SU-DHL-6 (cell line): Measurements from ENCODE around the gene GNPDA2.

Experiments
- H2AFZ ChIP-seq: fragments of 200-600 bp; sonication (generic); 2 replicates; pipeline ENCODE4 v1.6.1; 2014; ENCODE audit warnings: low read depth, mild to moderate bottlenecking, moderate library complexity, mixed read lengths, antibody characterized with exemption, low read length; ENCODE audit not compliant: severe bottlenecking
- H3F3A ChIP-seq: fragments of 200-600 bp; shearing (Covaris generic); 2 replicates; pipeline ENCODE4 v1.6.0; 2016; ENCODE audit warnings: antibody characterized with exemption, mild to moderate bottlenecking; ENCODE audit not compliant: insufficient read depth
- H3K27ac ChIP-seq: fragments of 200-600 bp; sonication (generic); 2 replicates; pipeline ENCODE4 v1.5.1; 2016; ENCODE audit warnings: low read depth, mild to moderate bottlenecking, low read length, moderate library complexity, mixed read lengths
- H3K27me3 ChIP-seq: fragments of 200-600 bp; sonication (generic), shearing (Covaris generic); 2 replicates; pipeline ENCODE4 v1.6.0; 2014; ENCODE audit warnings: mild to moderate bottlenecking, low read length
- H3K36me3 ChIP-seq: fragments of 200-600 bp; sonication (generic); 2 replicates; pipeline ENCODE4 v1.6.1; 2014; ENCODE audit warnings: mild to moderate bottlenecking, low read length, mixed read lengths
- H3K4me2 ChIP-seq: fragments of 300-600, 200-600 bp; shearing (Covaris generic), sonication (generic); 2 replicates; pipeline ENCODE4 v1.6.0; 2014; ENCODE audit warnings: low read length, low read depth, mild to moderate bottlenecking; ENCODE audit not compliant: poor library complexity, severe bottlenecking
- H3K4me3 ChIP-seq: fragments of 200-600 bp; sonication (generic); 2 replicates; pipeline ENCODE4 v1.5.1; 2014; ENCODE audit warnings: antibody characterized with exemption, low read length, mild to moderate bottlenecking, mixed read lengths; ENCODE audit not compliant: insufficient read depth, poor library complexity, severe bottlenecking
- H3K79me2 ChIP-seq: fragments of 200-600 bp; sonication (generic); 2 replicates; pipeline ENCODE4 v1.6.1; 2014; ENCODE audit warnings: mild to moderate bottlenecking, low read length, moderate library complexity; ENCODE audit not compliant: insufficient read depth
- H3K9ac ChIP-seq: fragments of 200-600 bp; sonication (generic); 2 replicates; pipeline ENCODE4 v1.7.0; 2014; ENCODE audit warnings: mild to moderate bottlenecking, low read length
- H3K9me2 ChIP-seq: fragments of 200-600 bp; sonication (generic); replicated peaks from 2 replicates; pipeline ENCODE4 v1.6.1; 2014; ENCODE audit warnings: low read length; ENCODE audit not compliant: insufficient read depth
- H3K9me3 ChIP-seq: fragments of 200-600 bp; sonication (generic); 2 replicates; pipeline ENCODE4 v1.6.1; 2014; ENCODE audit warnings: low read length, mixed read lengths; ENCODE audit not compliant: insufficient read depth
- H4K20me1 ChIP-seq: fragments of 200-600 bp; sonication (generic); 2 replicates; pipeline ENCODE4 v1.6.1; 2014; ENCODE audit warnings: low read depth, mild to moderate bottlenecking, antibody characterized with exemption, low read length, moderate library complexity, mixed read lengths
- CTCF ChIP-seq: fragments of 200-600 bp; sonication (generic); IDR thresholded peaks from one replicate; pipeline ENCODE4 v1.5.1; 2017; ENCODE audit warnings: antibody characterized with exemption, mild to moderate bottlenecking, low read length, moderate library complexity; ENCODE audit not compliant: insufficient read depth, poor library complexity, severe bottlenecking
- EZH2phosphoT487 ChIP-seq: fragments of 200-600 bp; sonication (generic), shearing (Covaris generic); conservative IDR thresholded peaks from 2 replicates; pipeline ENCODE4 v1.6.1; 2018; ENCODE audit warnings: mild to moderate bottlenecking, antibody characterized with exemption, low read length, moderate library complexity, mixed read lengths

GNPDA2 gene

GRCh38 chr4:44760142-44760898, 34.0 kb upstream of the GNPDA2 start:
- no peaks in the 10 kb centered on the region for H4K20me1 ChIP-seq
- no peak overlapping the region for H3K27ac ChIP-seq
- H3K4me3 ChIP-seq = no peak overlapping the region
- H2AFZ ChIP-seq = no peak overlapping the region
- no peaks in the 10 kb centered on the region for H3K9me2 ChIP-seq
- TF ChIP-seq EZH2phosphoT487 = no peak
- peak; percentile 29 for TF ChIP-seq CTCF
- H3K4me2 ChIP-seq = no peak overlapping the region
- no peaks in the 10 kb centered on the region for H3K36me3 ChIP-seq
- no peaks in the 10 kb centered on the region for H3K9me3 ChIP-seq
- no peaks in the 10 kb centered on the region for H3K27me3 ChIP-seq
- no peaks in the 10 kb centered on the region for H3F3A ChIP-seq
- H3K9ac ChIP-seq = no peak overlapping the region
- H3K79me2 ChIP-seq = no peaks in the 10 kb centered on the region

GRCh38 chr4:44756559-44756958, 30.2 kb upstream of the GNPDA2 start:
- H3K4me3 ChIP-seq = no peak overlapping the region
- no peak overlapping the region for H3K4me2 ChIP-seq
- H3F3A ChIP-seq = no peaks in the 10 kb centered on the region
- no peak overlapping the region for H3K9ac ChIP-seq
- H3K9me3 ChIP-seq = no peaks in the 10 kb centered on the region
- TF ChIP-seq EZH2phosphoT487 (no peak), CTCF (no peak)
- H3K9me2 ChIP-seq = no peaks in the 10 kb centered on the region
- no peak overlapping the region for H2AFZ ChIP-seq
- H3K79me2 ChIP-seq = no peaks in the 10 kb centered on the region
- no peak overlapping the region for H3K27ac ChIP-seq
- H3K36me3 ChIP-seq = no peaks in the 10 kb centered on the region
- H4K20me1 ChIP-seq = no peaks in the 10 kb centered on the region
- H3K27me3 ChIP-seq = no peaks in the 10 kb centered on the region

GRCh38 chr4:44740201-44740600, 13.8 kb upstream of the GNPDA2 start:
- Histone ChIP-seq H3K27me3 (no peaks in the 10 kb centered on the region), H3K9me3 (no peaks in the 10 kb centered on the region), H2AFZ (no peak overlapping the region), H3K79me2 (no peaks in the 10 kb centered on the region), H4K20me1 (no peaks in the 10 kb centered on the region), H3K36me3 (no peaks in the 10 kb centered on the region), H3K9me2 (no peaks in the 10 kb centered on the region), H3F3A (no peaks in the 10 kb centered on the region), H3K4me2 (no peak overlapping the region), H3K9ac (no peak overlapping the region), H3K4me3 (no peak overlapping the region), H3K27ac (no peak overlapping the region)
- TF ChIP-seq CTCF (no peak), EZH2phosphoT487 (no peak)
